Left forelimb (tissue), 1 donor: ENCODE results near the gene RNLS.
"Not testable (repeated sequence)": the region's sequence is repeated elsewhere in the genome, so short reads cannot be mapped to it uniquely, and the experiment has no call there.

Experiments used
- DNase-seq: peaks from one replicate; pipeline ENCODE4 v3.0.0-alpha.2; 2018; ENCODE audit warnings: low spot score

The RNLS gene

DNA sequence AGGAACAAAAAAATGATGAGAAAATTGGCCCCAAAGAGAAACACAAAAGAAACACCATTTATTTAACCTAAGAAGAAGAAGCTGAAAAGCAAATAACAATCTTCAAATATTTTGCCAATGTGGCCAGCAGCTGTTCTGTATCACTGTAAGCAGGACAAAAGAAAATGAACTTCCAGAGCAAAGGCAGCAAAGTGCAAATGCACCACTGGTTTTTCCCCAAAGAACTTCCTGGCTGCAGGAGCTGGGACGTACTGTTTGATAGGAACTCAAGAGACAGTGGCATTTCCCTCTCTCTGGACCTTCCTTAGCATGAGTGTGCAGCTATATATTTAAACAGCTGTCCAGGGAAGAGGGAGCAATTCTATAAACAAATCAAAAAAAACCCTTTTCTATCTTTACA lies 60.4 kb downstream of the RNLS start:
- no peak for DNase-seq

GRCh38 chr10:88521791-88522190 lies 61.3 kb downstream of the RNLS start:
- no peak for DNase-seq

DNA sequence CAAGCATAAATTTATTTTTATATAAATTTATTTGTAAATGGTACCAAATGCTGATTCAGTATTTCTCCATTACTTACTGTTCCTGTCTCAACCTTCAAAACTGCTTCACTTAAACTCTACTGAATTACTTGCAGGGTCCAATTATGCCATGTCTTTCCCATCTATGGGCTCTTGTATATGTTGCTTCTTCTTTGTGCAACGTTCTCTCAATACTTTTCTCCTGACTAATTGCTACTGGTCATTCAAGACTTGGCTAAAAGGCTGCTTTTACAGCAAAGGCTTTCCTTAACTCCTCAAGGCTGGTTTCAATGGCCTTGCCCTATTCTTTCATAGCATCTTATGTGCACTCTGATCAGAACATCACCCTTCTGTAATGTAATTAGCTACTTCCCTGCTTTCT lies 67.9 kb downstream of the RNLS start:
- no peak for DNase-seq

GRCh38 chr10:88512599-88512998 lies 70.5 kb downstream of the RNLS start:
- DNase-seq = no peak

- no peak for DNase-seq
Measured at GRCh38 chr10:88508796-88509195, 74.3 kb downstream of the RNLS start.

DNA sequence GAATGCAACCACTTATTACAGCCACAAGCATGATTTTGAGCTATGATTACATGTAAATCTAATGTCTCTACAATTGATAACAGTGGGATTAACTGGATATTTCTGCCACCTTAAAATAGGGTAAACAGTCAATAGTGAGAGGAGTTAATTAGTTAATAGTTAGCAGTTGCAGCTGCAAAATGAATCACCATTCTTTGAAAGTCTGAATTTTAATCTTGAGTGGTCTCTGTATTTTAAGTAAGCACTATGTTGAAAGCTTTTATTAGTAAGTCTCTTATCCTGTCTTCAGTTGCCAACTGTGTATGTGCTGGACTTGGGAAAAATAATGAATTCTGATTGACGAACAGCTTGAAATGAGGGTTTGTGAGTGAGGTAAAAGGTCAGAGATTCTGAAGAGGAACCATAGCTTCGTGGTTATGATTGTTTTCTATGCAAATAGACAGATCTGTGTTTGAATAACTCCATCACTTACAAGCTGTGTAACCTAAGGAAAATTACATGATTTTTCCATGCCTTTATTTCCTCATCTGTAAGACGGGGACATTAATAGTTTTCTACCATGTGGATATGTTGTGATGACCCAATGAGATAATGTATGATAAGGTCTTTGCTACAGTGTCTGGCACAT lies 75.2 kb downstream of the RNLS start:
- no peak for DNase-seq

GRCh38 chr10:88507404-88507803 lies 75.7 kb downstream of the RNLS start:
- no peak for DNase-seq

DNA sequence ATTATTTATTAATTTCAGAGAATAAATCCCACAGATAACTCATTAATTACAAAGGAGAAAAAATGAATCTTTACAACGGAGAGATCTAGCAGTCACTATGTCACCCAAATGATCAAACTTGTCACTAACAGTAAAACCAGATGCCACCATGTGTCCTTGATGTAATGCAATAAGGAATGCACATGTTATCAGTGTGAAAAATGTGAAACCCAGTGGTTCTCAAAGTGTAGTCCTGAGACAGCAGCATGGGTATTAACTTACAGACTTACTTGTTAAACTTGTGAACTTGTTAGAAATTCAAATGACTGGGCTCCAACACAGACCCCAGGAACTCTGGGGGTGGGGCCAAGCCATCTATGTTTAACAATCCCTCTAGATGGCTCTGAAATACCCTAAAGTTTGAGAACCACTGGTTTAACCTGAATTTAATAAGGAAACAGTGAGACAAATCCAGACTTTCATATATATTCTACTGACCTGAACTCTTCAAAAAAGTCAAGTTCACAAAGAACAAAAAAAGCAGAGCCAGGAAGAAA lies 77.4 kb downstream of the RNLS start:
- DNase-seq = no peak

- no peak for DNase-seq
Measured at GRCh38 chr10:88505265-88505664, 77.9 kb downstream of the RNLS start.

- DNase-seq = no peak
Measured at GRCh38 chr10:88500656-88501055, 82.5 kb downstream of the RNLS start.

DNA sequence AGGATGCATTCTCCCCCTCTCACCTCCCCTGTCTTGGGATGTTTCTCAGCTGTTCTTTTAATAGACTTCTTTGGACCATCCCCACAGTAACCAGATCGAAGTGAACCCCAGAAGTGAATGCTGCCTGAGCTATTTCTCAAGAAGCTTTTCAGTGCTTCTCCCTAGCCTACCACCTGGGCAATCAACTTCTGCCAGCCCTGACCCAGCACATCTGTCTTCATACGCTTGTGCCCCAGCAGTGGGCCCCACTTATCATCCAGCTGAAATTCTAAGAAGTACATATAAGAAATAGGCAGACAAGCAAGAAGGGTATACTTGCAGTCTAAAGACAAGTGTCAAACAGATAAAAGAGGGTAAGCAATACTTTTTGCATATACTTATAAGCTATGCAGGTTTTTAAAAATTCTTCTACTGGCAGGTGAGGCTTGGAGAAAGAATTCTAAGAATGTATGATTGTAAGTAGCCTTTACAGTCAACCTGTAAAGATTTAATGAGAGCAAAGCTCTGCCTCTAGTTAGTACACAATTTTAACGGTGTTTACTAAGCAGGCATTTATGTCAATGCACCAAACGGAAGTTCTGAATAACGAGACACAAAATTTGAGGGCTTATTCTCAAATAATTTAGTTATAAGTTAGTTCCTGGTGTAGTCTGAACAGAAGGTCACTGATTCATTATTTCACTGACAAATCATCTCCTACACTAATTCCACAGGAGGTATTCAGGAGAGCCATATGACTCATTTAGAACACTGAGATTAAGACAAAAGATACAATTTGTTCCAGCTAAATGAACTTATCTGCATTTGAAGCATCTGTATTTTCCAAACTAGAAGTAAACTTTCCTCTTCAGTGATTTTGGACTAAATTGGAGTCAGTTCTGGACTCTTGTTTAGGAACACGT lies 83.3 kb downstream of the RNLS start:
- DNase-seq = no peak

DNA sequence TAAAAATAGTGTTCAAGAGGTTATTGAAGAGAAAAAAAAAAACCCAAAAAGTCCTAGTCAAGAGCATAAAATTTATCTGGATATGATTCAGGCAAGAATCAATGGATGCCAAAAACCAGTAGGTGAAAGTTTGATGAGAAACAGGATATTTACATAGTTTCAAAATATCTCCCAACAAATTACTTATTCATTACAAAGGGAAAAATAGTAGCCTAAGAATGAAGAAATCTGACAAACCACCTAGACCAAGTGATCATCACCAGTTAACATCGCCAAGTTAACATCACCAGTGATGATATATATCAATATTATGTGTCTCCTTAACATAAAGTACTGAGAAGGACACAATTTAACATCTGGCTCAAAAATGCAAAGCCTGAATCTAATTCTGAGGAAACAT lies 85.2 kb downstream of the RNLS start:
- no peak for DNase-seq

GRCh38 chr10:88494537-88494936 lies 88.6 kb downstream of the RNLS start:
- no peak for DNase-seq

- no peak for DNase-seq
Measured at GRCh38 chr10:88493691-88494483, 89.2 kb downstream of the RNLS start.

- no peak for DNase-seq
Measured at GRCh38 chr10:88491314-88491713, 91.8 kb downstream of the RNLS start.

DNA sequence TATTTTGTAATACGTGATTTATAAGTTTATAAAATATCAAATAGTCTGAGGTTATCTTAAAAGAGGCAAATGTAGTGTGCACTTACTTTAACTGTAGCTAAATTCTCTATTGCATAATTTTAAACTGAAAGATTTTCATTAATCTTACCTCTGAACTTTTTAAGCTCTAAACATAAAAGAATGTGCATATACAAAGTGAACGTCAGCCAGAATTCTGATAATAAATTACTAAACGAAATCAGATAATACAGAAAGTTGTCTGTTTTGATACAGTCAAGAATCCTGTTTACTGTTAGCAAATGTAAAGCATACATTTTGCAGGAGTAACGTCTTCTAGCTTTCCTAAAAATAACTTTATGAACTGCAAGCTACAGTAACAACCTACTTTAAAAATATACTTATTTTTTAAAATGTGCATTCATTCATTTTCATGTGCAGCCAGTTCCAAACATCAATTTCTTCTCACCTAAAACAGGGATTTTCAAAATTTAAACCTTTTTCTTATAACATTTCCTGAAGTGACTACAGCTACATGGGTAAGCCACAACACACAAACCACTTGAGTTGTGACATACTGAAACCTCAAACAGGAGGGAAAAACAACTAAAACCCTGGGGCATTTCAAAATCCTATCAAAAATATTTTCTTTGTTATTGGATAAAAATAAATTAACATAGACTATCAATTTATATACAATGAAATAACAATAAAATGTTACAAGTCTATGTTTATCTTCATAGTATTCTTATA lies 92.7 kb downstream of the RNLS start:
- no peak for DNase-seq

- DNase-seq = no peak
Measured at GRCh38 chr10:88489107-88489506, 94.0 kb downstream of the RNLS start.

DNA sequence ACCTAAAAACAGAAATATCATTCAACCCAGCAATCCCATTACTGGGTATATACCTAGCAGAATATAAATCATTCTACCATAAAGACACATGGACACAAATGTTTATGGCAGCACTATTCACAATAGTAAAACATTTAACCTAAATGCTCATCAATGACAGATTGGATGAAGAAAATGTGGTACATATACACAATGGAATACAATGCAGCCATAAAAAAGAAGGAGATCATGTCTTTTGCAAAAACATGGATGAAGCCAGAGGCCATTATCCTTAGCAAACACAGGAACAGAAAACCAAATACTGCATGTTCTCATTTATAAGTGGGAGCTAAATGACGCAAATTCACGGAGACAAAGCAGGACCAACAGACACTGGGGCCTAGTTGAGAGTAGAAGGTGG lies 96.3 kb downstream of the RNLS start:
- DNase-seq = not testable (repeated sequence)

GRCh38 chr10:88482220-88482619 lies 100.9 kb downstream of the RNLS start:
- no peak for DNase-seq

DNA sequence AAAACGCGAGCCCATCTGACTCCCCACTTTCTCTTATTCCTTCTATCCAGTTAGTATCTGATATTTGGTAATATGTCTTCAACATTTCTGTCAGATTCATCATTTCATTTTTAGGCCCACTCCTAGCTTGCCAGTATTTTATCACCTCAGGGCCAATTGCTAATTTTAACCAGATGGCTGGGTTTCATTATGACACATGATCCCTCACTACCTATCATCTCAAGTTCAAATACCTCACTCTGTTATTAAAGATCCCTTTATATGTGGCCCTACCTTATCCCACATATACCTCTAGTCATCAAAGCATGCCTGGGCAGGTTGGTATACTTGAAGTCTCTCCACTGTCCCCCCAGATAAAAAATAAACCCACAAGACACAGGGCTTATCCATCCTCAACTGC lies 104.9 kb downstream of the RNLS start:
- no peak for DNase-seq

GRCh38 chr10:88477343-88478085 lies 105.6 kb downstream of the RNLS start:
- DNase-seq = no peak
